Tibial nerve (tissue), 4 donors: ENCODE results near the gene ITCH. TPM values are rescaled to one million over a fixed set of nuclear protein-coding genes. Genes with fewer than 3 reads are reported as not detected.
"Not testable (repeated sequence)": the region's sequence is repeated elsewhere in the genome, so short reads cannot be mapped to it uniquely, and the experiment has no call there.

Experiments
- DNase-seq, 2 donors: peaks; one replicate each; pipeline ENCODE4 v3.0.0-alpha.2; 2019; ENCODE audit warnings: low spot score in 2 of 2
- H3K27ac ChIP-seq, 4 donors: fragments of 200-600 bp; sonication (generic) in 3 of 4; one replicate each; pipeline ENCODE4 v1.5.1; 2017 to 2019; ENCODE audit warnings: mild to moderate bottlenecking in 1 of 4
- H3K27me3 ChIP-seq, 2 donors: fragments of 200-600 bp; sonication (generic) in 1 of 2; one replicate each; pipeline versions ENCODE4 v1.5.1 to v1.6.0; 2017 to 2019
- H3K36me3 ChIP-seq, 3 donors: fragments of 200-600 bp; sonication (generic); one replicate each; pipeline ENCODE4 v1.5.1; 2018 to 2019
- H3K4me1 ChIP-seq, 4 donors: fragments of 200-600 bp; sonication (generic) in 3 of 4; one replicate each; pipeline ENCODE4 v1.5.1; 2017 to 2019
- H3K4me3 ChIP-seq, 4 donors: fragments of 200-600 bp; sonication (generic) in 3 of 4; one replicate each; pipeline ENCODE4 v1.5.1; 2017 to 2019; ENCODE audit warnings: mild to moderate bottlenecking in 1 of 4, moderate library complexity in 1 of 4
- H3K9me3 ChIP-seq, 4 donors: fragments of 200-600 bp; sonication (generic) in 3 of 4; one replicate each; pipeline ENCODE4 v1.5.1; 2017 to 2019
- CTCF ChIP-seq, 5 experiments: fragments of 200-600 bp in 3 of 5; fragments of 450-650 bp in 2 of 5; sonication (generic) in 3 of 5; IDR thresholded peaks; one replicate each; pipeline ENCODE4 v1.5.1; 2016 to 2019; ENCODE audit warnings: antibody characterized with exemption in 5 of 5, mild to moderate bottlenecking in 3 of 5, moderate library complexity in 2 of 5
- EP300 ChIP-seq, 2 donors: sonication (generic); formaldehyde crosslinking; IDR thresholded peaks; one replicate each; pipeline ENCODE4 v1.6.1; 2017; ENCODE audit warnings: antibody characterized with exemption in 2 of 2, mild to moderate bottlenecking in 1 of 2
- POLR2A ChIP-seq, 2 donors: fragments of 450-650 bp; IDR thresholded peaks; one replicate each; pipeline ENCODE4 v1.6.1; 2017; ENCODE audit warnings: antibody characterized with exemption in 2 of 2, mild to moderate bottlenecking in 2 of 2, moderate library complexity in 2 of 2
- WGBS, 2 donors: methylation state at CpG; one replicate each; pipeline ENCODE4 v1.1.5; 2018; 5-methylcytosine and 5-hydroxymethylcytosine counted together
- total RNA-seq, 4 donors: library from RNA; depleted of rRNA; stranded (reverse); fragments of >200 nt; gene quantifications; one replicate each; pipeline ENCODE4 v1.1.0, GENCODE V29; 2016

ITCH gene
- total RNA-seq, 4 donors from 2014 or later: 48.4 to 85.4 (median 62.8) TPM

GRCh38 chr20:34363465-34364222 is 571 bp downstream of the ITCH start:
- H3K4me1 ChIP-seq: peaks cover 0 to 49% (median 34%) of the 10 kb centered on the region in 4 donors
- peak overlapping the region; percentile 84 to 100 (median 90) for H3K4me3 ChIP-seq
- no peaks in the 10 kb centered on the region for H3K27me3 ChIP-seq
- H3K27ac ChIP-seq: peak overlapping the region; percentile 92 to 99 (median 98)
- 1% methylated on average over 47 to 48 of the region's 70 CpGs for WGBS, 2 donors
- TF ChIP-seq EP300 (IDR thresholded peaks at IDR 0.05) (no peak), POLR2A (IDR thresholded peaks at IDR 0.05) (no peak), CTCF (IDR thresholded peaks at IDR 0.05) (no peak)
- no peaks in the 10 kb centered on the region for H3K9me3 ChIP-seq
- no peaks in the 10 kb centered on the region for H3K36me3 ChIP-seq
- DNase-seq: peak; percentile 17 to 18

- H3K27ac ChIP-seq: peak overlapping the region; percentile 92 to 99 (median 98)
- no peak for DNase-seq
- H3K9me3 ChIP-seq: no peaks in the 10 kb centered on the region
- 26% methylated on average over 4 of the region's 4 CpGs for WGBS, 2 donors
- peak overlapping the region; percentile 84 to 100 (median 90) for H3K4me3 ChIP-seq
- no peaks in the 10 kb centered on the region for H3K27me3 ChIP-seq
- H3K36me3 ChIP-seq: peaks cover 0 to 3% (median 2%) of the 10 kb centered on the region in 3 donors
- peaks cover 0 to 54% (median 34%) of the 10 kb centered on the region in 4 donors for H3K4me1 ChIP-seq
- no peak for TF ChIP-seq POLR2A (IDR thresholded peaks at IDR 0.05)
- TF ChIP-seq EP300 (IDR thresholded peaks at IDR 0.05): no peak
- TF ChIP-seq CTCF (IDR thresholded peaks at IDR 0.05): no peak
Observed at GRCh38 chr20:34364223-34364506, 1.1 kb downstream of the ITCH start.

GRCh38 chr20:34365765-34366213 is 2.7 kb downstream of the ITCH start:
- Histone ChIP-seq H3K9me3 (no peaks in the 10 kb centered on the region), H3K27ac (peak overlapping the region in 2 of 4 donors; percentile 7 to 40), H3K4me3 (no peak overlapping the region), H3K36me3 (peaks cover 0 to 18% (median 10%) of the 10 kb centered on the region in 3 donors), H3K4me1 (peaks cover 0 to 55% (median 34%) of the 10 kb centered on the region in 4 donors), H3K27me3 (no peaks in the 10 kb centered on the region)
- 58% methylated on average over 3 of the region's 3 CpGs for WGBS, 2 donors
- TF ChIP-seq EP300 (IDR thresholded peaks at IDR 0.05) (no peak), POLR2A (IDR thresholded peaks at IDR 0.05) (no peak), CTCF (IDR thresholded peaks at IDR 0.05) (no peak)
- no peak for DNase-seq

- Histone ChIP-seq H3K9me3 (no peaks in the 10 kb centered on the region), H3K4me3 (no peak overlapping the region), H3K4me1 (peaks cover 0 to 55% (median 34%) of the 10 kb centered on the region in 4 donors), H3K27ac (peak overlapping the region in 2 of 4 donors; percentile 7 to 64), H3K36me3 (peaks cover 0 to 30% (median 10%) of the 10 kb centered on the region in 3 donors), H3K27me3 (no peaks in the 10 kb centered on the region)
- 70 to 81% methylated on average over 5 of the region's 5 CpGs for WGBS, 2 donors
- no peak for DNase-seq
- TF ChIP-seq POLR2A (IDR thresholded peaks at IDR 0.05) (no peak), EP300 (IDR thresholded peaks at IDR 0.05) (no peak), CTCF (IDR thresholded peaks at IDR 0.05) (no peak)
Observed at GRCh38 chr20:34367155-34367554, 4.1 kb downstream of the ITCH start.

- 83 to 84% methylated on average over 9 of the region's 9 CpGs for WGBS, 2 donors
- H3K27ac ChIP-seq: peak overlapping the region in 1 of 4 donors; percentile 64
Observed at GRCh38 chr20:34367911-34368310, 4.8 kb downstream of the ITCH start.

More at GRCh38 chr20:34367911-34368310, 4.8 kb downstream of the ITCH start:
- H3K9me3 ChIP-seq, DNase-seq, H3K27me3 ChIP-seq, H3K4me3 ChIP-seq: not testable (repeated sequence)
- Histone ChIP-seq H3K36me3 (peaks cover 0 to 34% (median 10%) of the 10 kb centered on the region in 3 donors), H3K4me1 (peaks cover 0 to 50% (median 29%) of the 10 kb centered on the region in 4 donors)
